ENCODE results near the gene TAX1BP3. TPM values are rescaled to one million over a fixed set of nuclear protein-coding genes. Genes with fewer than 3 reads are reported as not detected.
A peak's percentile ranks its signal among the peaks of the same experiment; 100 is the strongest.

Gene TAX1BP3
- total RNA-seq, 1 donor from 2014 or later = 82.8 TPM

DNA sequence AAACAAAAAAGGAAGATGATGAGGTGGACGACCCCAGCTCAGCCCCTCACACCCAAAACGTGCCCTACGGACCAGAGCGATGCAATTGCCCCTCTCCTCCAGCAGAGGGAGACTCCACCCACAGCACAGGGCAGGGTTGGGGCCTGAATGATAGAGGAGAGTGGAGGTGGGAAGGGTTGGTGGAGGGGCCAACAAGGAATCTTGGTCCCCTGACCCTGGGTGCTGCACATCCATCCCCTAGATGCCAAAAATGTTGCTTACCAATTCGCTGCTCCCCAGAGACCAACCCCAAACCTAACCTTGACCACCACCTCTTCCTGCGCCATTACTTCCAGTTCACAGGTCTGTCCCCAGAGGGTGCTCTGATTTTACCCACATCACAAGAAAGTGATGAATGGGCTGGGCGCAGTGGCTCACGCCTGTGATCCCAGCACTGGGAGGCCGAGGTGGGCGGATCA is 14.7 kb upstream of the TAX1BP3 start:
- peaks cover 41% of the 10 kb centered on the region for H3K27me3 ChIP-seq (ENCODE audit: low read depth)
- ATAC-seq = peak; percentile 85 to 87
- no peak overlapping the region for H3K27ac ChIP-seq
- intact Hi-C loops (cut with DNase I) = no loop called here
- H3K4me1 ChIP-seq = no peaks in the 10 kb centered on the region
- no peak overlapping the region for H3K4me3 ChIP-seq
- H3K36me3 ChIP-seq = no peaks in the 10 kb centered on the region
- DNase-seq = no peak
- TF ChIP-seq, protein P1, sequence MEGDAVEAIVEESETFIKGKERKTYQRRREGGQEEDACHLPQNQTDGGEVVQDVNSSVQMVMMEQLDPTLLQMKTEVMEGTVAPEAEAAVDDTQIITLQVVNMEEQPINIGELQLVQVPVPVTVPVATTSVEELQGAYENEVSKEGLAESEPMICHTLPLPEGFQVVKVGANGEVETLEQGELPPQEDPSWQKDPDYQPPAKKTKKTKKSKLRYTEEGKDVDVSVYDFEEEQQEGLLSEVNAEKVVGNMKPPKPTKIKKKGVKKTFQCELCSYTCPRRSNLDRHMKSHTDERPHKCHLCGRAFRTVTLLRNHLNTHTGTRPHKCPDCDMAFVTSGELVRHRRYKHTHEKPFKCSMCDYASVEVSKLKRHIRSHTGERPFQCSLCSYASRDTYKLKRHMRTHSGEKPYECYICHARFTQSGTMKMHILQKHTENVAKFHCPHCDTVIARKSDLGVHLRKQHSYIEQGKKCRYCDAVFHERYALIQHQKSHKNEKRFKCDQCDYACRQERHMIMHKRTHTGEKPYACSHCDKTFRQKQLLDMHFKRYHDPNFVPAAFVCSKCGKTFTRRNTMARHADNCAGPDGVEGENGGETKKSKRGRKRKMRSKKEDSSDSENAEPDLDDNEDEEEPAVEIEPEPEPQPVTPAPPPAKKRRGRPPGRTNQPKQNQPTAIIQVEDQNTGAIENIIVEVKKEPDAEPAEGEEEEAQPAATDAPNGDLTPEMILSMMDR (IDR thresholded peaks at IDR 0.05) = peak; percentile 95
- H3K9me3 ChIP-seq = no peaks in the 10 kb centered on the region

DNA sequence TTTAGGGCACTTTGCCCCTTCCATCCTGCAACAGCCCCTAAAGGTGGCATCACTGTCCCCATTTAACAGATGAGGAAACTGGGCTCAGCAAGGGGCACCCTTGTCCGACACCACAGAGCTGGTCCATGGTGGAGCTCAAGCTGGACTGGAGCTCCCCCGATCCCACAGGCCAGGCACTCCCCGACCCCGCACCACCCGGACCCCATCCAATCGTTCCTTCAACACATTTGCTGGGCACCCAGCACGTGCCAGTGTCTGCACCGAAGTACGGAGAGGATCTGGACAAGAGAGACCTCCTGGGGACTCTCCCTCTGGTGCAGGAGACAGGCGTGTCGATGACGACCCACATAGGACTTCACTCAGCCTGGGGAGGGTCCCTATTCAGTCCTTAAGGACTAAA is 13.7 kb upstream of the TAX1BP3 start:
- Histone ChIP-seq H3K4me1 (no peaks in the 10 kb centered on the region), H3K4me3 (no peak overlapping the region), H3K27ac (no peak overlapping the region), H3K27me3 (ENCODE audit: low read depth) (peaks cover 42% of the 10 kb centered on the region), H3K36me3 (no peaks in the 10 kb centered on the region), H3K9me3 (no peaks in the 10 kb centered on the region)
- DNase-seq = no peak
- ATAC-seq = peak in 1 of 2 donors; percentile 5
- intact Hi-C loops (cut with DNase I) = no loop called here
- TF ChIP-seq, protein P1 (IDR thresholded peaks at IDR 0.05) = no peak

DNA sequence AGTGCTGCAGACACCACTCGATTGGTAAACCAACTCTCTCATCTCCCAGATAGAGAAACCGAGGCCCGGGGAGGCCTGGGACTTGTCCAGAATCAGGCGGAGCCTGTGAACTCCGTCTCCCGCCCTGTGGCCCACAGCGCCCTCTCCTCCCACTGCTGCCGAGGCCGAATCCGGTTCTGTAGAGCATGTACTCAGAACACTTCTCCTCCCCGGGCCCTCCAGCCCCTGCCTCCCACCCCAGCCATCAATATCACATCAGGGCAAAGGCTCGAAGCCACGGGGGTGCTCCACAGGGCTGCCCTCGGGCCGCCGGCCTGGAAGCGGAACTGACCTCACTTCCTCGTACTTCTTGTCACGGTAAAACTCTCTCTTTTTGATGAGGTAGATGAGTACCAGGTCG is 13.2 kb upstream of the TAX1BP3 start:
- no peaks in the 10 kb centered on the region for H3K4me1 ChIP-seq
- TF ChIP-seq, protein P1 (IDR thresholded peaks at IDR 0.05) = no peak
- no peaks in the 10 kb centered on the region for H3K9me3 ChIP-seq
- DNase-seq = no peak
- no peaks in the 10 kb centered on the region for H3K36me3 ChIP-seq
- no peak for ATAC-seq
- intact Hi-C loops (cut with DNase I) = no loop called here
- no peak overlapping the region for H3K4me3 ChIP-seq
- H3K27me3 ChIP-seq (ENCODE audit: low read depth) = peaks cover 42% of the 10 kb centered on the region
- H3K27ac ChIP-seq = no peak overlapping the region

DNA sequence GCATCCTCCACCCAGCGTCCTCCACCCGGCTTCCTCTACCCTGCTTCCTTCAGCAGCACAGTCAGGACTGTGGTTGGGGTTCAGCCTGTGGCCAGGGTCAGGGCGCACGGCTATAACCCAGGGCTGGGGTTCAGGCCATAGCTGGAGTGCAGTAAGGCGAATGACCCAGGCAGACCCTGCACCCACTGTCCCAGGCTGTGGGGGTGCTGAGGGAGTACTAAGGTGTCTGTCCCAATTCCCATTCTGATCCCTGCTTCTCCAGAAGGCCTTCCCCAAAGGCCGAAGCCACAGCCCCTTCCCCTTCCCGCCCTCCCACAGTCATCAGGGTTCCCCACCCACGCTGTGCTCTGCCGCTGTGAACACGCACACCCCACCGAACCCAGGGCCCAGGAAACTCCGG is 12.7 kb upstream of the TAX1BP3 start:
- no peak overlapping the region for H3K4me3 ChIP-seq
- H3K27me3 ChIP-seq (ENCODE audit: low read depth) = peaks cover 42% of the 10 kb centered on the region
- H3K36me3 ChIP-seq = no peaks in the 10 kb centered on the region
- ATAC-seq (no peak), DNase-seq (no peak)
- no peaks in the 10 kb centered on the region for H3K4me1 ChIP-seq
- H3K9me3 ChIP-seq = no peaks in the 10 kb centered on the region
- no peak overlapping the region for H3K27ac ChIP-seq
- TF ChIP-seq, protein P1 (IDR thresholded peaks at IDR 0.05) = no peak
- intact Hi-C loops (cut with DNase I) = no loop called here

DNA sequence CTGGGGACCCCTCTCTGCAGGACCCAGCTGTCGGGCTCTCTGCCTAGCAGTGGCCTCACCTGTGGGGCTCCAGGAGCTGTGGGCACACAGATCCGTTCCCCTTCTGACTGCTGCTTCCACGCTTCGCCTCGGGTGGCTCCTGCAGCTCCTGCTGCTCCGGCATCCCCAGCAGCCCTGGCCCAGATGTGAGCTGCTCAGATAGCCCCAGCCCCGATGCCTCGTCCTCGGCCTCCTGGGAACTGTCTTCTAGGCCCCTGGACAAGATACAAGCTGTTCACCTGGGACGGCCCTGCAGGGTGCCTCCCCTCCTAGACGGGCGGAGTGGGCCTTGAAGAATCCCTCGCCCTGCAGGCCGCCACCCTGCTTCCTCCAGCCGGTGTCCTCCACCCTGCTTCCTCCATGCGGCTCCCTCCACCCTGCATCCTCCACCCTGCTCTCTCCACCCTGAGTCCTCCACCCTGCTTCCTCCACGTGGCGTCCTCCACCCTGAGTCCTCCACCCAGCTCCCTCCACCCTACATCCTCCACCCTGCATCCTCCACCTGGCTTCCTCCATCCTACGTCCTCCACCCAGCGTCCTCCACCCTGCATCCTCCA is 11.3 kb upstream of the TAX1BP3 start:
- no peaks in the 10 kb centered on the region for H3K4me1 ChIP-seq
- no peak overlapping the region for H3K4me3 ChIP-seq
- H3K27me3 ChIP-seq (ENCODE audit: low read depth) = peaks cover 34% of the 10 kb centered on the region
- DNase-seq (no peak), ATAC-seq (peak in 1 of 2 donors; percentile 4)
- H3K36me3 ChIP-seq = no peaks in the 10 kb centered on the region
- no peaks in the 10 kb centered on the region for H3K9me3 ChIP-seq
- intact Hi-C loops (cut with DNase I) = no loop called here
- TF ChIP-seq, protein P1 (IDR thresholded peaks at IDR 0.05) = no peak
- H3K27ac ChIP-seq = no peak overlapping the region

All from lower lobe of right lung (tissue), 2 donors.